ENCODE data around the gene DDX21. TPM values are rescaled to one million over a fixed set of nuclear protein-coding genes. Genes with fewer than 3 reads are reported as not detected.
A peak's percentile ranks its signal among the peaks of the same experiment; 100 is the strongest.
"Not testable (repeated sequence)": the region's sequence is repeated elsewhere in the genome, so short reads cannot be mapped to it uniquely, and the experiment has no call there.

Gene DDX21
- 53.9 and 54.1 TPM in 2 replicates for total RNA-seq
- long read RNA-seq, full-length matches to known transcripts = 38 of 68 reads
- long read RNA-seq, partial matches to known transcripts = 23 of 68 reads
- long read RNA-seq, other reads (novel, unspliced or antisense) = 7 of 68 reads

GRCh38 chr10:68955832-68956532, at the start of gene DDX21:
Gene DDX21 (plus strand): TSS chr10:68956170. CDS start chr10:68956226, 56 bp downstream.
- H3K27ac Mint-ChIP-seq (ENCODE audit: unreplicated experiment) = peak within 1 kb of the TSS; percentile 99
- peaks cover 28% of the 10 kb centered on the region for H3K4me1 Mint-ChIP-seq (ENCODE audit: unreplicated experiment)
- H3K27me3 Mint-ChIP-seq (ENCODE audit: unreplicated experiment) = no peaks in the 10 kb centered on the region
- no peaks in the 10 kb centered on the region for H3K9me3 Mint-ChIP-seq (ENCODE audit: unreplicated experiment)
- H3K36me3 Mint-ChIP-seq (ENCODE audit: unreplicated experiment) = peaks cover 13% of the 10 kb centered on the region
- TF ChIP-seq, protein P1, sequence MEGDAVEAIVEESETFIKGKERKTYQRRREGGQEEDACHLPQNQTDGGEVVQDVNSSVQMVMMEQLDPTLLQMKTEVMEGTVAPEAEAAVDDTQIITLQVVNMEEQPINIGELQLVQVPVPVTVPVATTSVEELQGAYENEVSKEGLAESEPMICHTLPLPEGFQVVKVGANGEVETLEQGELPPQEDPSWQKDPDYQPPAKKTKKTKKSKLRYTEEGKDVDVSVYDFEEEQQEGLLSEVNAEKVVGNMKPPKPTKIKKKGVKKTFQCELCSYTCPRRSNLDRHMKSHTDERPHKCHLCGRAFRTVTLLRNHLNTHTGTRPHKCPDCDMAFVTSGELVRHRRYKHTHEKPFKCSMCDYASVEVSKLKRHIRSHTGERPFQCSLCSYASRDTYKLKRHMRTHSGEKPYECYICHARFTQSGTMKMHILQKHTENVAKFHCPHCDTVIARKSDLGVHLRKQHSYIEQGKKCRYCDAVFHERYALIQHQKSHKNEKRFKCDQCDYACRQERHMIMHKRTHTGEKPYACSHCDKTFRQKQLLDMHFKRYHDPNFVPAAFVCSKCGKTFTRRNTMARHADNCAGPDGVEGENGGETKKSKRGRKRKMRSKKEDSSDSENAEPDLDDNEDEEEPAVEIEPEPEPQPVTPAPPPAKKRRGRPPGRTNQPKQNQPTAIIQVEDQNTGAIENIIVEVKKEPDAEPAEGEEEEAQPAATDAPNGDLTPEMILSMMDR (IDR thresholded peaks at IDR 0.05) = peak; percentile 74
- DNase-seq (ENCODE audit: extremely low spot score, unreplicated experiment) = peak; percentile 93
- peak within 1 kb of the TSS; percentile 99 for H3K4me3 Mint-ChIP-seq (ENCODE audit: unreplicated experiment)

GRCh38 chr10:68924593-68924992, 31.4 kb upstream of the DDX21 start:
- TF ChIP-seq, protein P1 (IDR thresholded peaks at IDR 0.05) = no peak
- Mint-ChIP-seq H3K36me3 (ENCODE audit: unreplicated experiment) (peaks cover 22% of the 10 kb centered on the region), H3K27me3 (ENCODE audit: unreplicated experiment) (no peaks in the 10 kb centered on the region), H3K4me3 (ENCODE audit: unreplicated experiment) (no peak overlapping the region), H3K9me3 (ENCODE audit: unreplicated experiment) (no peaks in the 10 kb centered on the region), H3K27ac (ENCODE audit: unreplicated experiment) (peak overlapping the region; percentile 45), H3K4me1 (ENCODE audit: unreplicated experiment) (peaks cover 12% of the 10 kb centered on the region)
- DNase-seq (ENCODE audit: extremely low spot score, unreplicated experiment) = no peak

- H3K27me3 Mint-ChIP-seq (ENCODE audit: unreplicated experiment) = no peaks in the 10 kb centered on the region
- no peak overlapping the region for H3K4me3 Mint-ChIP-seq (ENCODE audit: unreplicated experiment)
- H3K27ac Mint-ChIP-seq (ENCODE audit: unreplicated experiment) = no peak overlapping the region
- TF ChIP-seq, protein P1 (IDR thresholded peaks at IDR 0.05) = no peak
- H3K36me3 Mint-ChIP-seq (ENCODE audit: unreplicated experiment) = peaks cover 22% of the 10 kb centered on the region
- H3K9me3 Mint-ChIP-seq (ENCODE audit: unreplicated experiment) = no peaks in the 10 kb centered on the region
- H3K4me1 Mint-ChIP-seq (ENCODE audit: unreplicated experiment) = peaks cover 12% of the 10 kb centered on the region
- no peak for DNase-seq (ENCODE audit: extremely low spot score, unreplicated experiment)
These were observed 30.5 kb upstream of the DDX21 start for GRCh38 chr10:68925489-68925888.

DNA sequence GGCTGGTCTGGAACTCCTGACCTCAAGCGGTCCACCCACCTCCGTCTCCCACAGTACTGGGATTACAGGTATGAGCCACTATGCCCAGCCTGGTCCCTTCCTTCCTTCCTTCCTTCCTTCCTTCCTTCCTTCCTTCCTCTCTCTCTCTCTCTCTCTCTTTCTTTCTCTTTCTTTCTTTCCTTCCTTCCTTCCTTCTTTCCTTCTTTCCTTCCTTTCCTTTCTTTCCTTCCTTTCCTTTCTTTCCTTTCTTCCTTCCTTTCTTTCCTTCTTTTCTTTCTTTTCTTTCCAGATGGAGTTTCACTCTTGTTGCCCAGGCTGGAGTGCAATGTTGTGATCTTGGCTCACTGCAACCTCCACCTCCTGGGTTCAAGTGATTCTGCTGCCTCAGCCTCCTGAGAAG, 26.8 kb upstream of the DDX21 start:
- peaks cover 26% of the 10 kb centered on the region for H3K36me3 Mint-ChIP-seq (ENCODE audit: unreplicated experiment)
- not testable (repeated sequence) for H3K4me1 Mint-ChIP-seq (ENCODE audit: unreplicated experiment); H3K27me3 Mint-ChIP-seq (ENCODE audit: unreplicated experiment); DNase-seq (ENCODE audit: extremely low spot score, unreplicated experiment); H3K27ac Mint-ChIP-seq (ENCODE audit: unreplicated experiment); H3K9me3 Mint-ChIP-seq (ENCODE audit: unreplicated experiment); H3K4me3 Mint-ChIP-seq (ENCODE audit: unreplicated experiment)

DNA sequence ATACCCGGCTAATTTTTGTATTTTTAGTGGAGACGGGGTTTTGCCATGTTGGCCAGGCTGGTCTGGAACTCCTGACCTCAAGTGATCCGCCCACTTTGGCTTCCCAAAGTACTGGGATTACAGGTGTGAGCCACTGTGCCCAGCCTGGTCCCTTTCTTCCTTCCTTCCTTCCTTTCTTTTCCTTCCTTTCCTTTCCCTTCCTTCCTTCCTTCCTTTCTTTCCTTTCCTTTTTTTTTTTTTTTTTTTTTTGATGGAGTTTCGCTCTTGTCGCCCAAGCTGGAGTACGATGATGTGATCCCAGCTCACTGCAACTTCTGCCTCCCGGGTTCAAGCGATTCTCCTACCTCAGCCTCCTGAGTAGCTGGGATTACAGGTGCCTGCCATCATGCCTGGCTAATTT, 26.1 kb upstream of the DDX21 start:
- not testable (repeated sequence) for DNase-seq (ENCODE audit: extremely low spot score, unreplicated experiment); H3K27me3 Mint-ChIP-seq (ENCODE audit: unreplicated experiment); H3K9me3 Mint-ChIP-seq (ENCODE audit: unreplicated experiment); H3K27ac Mint-ChIP-seq (ENCODE audit: unreplicated experiment); H3K4me3 Mint-ChIP-seq (ENCODE audit: unreplicated experiment); H3K4me1 Mint-ChIP-seq (ENCODE audit: unreplicated experiment)
- peaks cover 20% of the 10 kb centered on the region for H3K36me3 Mint-ChIP-seq (ENCODE audit: unreplicated experiment)

GRCh38 chr10:68932860-68933259, 23.1 kb upstream of the DDX21 start:
- DNase-seq (ENCODE audit: extremely low spot score, unreplicated experiment); H3K9me3 Mint-ChIP-seq (ENCODE audit: unreplicated experiment); H3K4me3 Mint-ChIP-seq (ENCODE audit: unreplicated experiment); H3K4me1 Mint-ChIP-seq (ENCODE audit: unreplicated experiment); H3K27ac Mint-ChIP-seq (ENCODE audit: unreplicated experiment); H3K27me3 Mint-ChIP-seq (ENCODE audit: unreplicated experiment): not testable (repeated sequence)
- peaks cover 28% of the 10 kb centered on the region for H3K36me3 Mint-ChIP-seq (ENCODE audit: unreplicated experiment)

All from osteocyte (in vitro differentiated cells).